Testis (tissue), 3 donors: ENCODE data around the gene KLRC4. TPM values are rescaled to one million over a fixed set of nuclear protein-coding genes. Genes with fewer than 3 reads are reported as not detected.
"Not testable (repeated sequence)": the region's sequence is repeated elsewhere in the genome, so short reads cannot be mapped to it uniquely, and the experiment has no call there.

ENCODE experiments used
- DNase-seq: peaks from one replicate; pipeline ENCODE4 v3.0.0-alpha.2; 2019
- H3K27ac ChIP-seq, 2 donors: fragments of 200-600 bp; sonication (generic); one replicate each; pipeline ENCODE4 v1.5.1; 2019
- H3K27me3 ChIP-seq: fragments of 200-600 bp; sonication (generic); one replicate; pipeline ENCODE4 v1.5.1; 2019
- H3K36me3 ChIP-seq: fragments of 200-600 bp; sonication (generic); one replicate; pipeline ENCODE4 v1.5.1; 2017; ENCODE audit warnings: low read depth; ENCODE audit errors: missing control alignments
- H3K4me1 ChIP-seq: fragments of 200-600 bp; sonication (generic); one replicate; pipeline ENCODE4 v1.5.1; 2019
- H3K4me3 ChIP-seq, 2 donors: fragments of 200-600 bp; sonication (generic); one replicate each; pipeline ENCODE4 v1.5.1; 2017 to 2019
- H3K9me3 ChIP-seq: fragments of 200-600 bp; sonication (generic); one replicate; pipeline ENCODE4 v1.5.1; 2017
- CTCF ChIP-seq, 3 experiments: fragments of 450-650 bp in 2 of 3; fragments of 200-600 bp in 1 of 3; sonication (generic) in 1 of 3; IDR thresholded peaks; one replicate each; pipeline ENCODE4 v1.5.1; 2016 to 2019; ENCODE audit warnings: antibody characterized with exemption in 3 of 3, mild to moderate bottlenecking in 2 of 3, moderate library complexity in 1 of 3
- POLR2A ChIP-seq: fragments of 450-650 bp; IDR thresholded peaks from one replicate; pipeline ENCODE4 v1.6.1; 2017; ENCODE audit warnings: antibody characterized with exemption, mild to moderate bottlenecking, moderate library complexity
- WGBS, 2 donors: methylation state at CpG; one replicate each; pipeline ENCODE4 v1.1.5; 2018; 5-methylcytosine and 5-hydroxymethylcytosine counted together
- intact Hi-C: fragments of 100-400 bp; cut with DNase I; formaldehyde crosslinking; loops from one replicate; pipeline ENCODE4 v1.15.1; 2023; ENCODE audit warnings: low total_unique reads
- polyA plus RNA-seq: library from polyadenylated mRNA; stranded (reverse); fragments of 350-450 nt; fragmentation: Illumina TruSeq; extraction: RNeasy Lipid Tissue Mini Kit (QIAGEN cat#74804); gene quantifications from one replicate; pipeline ENCODE4 v1.2.3, GENCODE V29; 2014; ENCODE audit warnings: low read depth, low replicate concordance; ENCODE audit not compliant: insufficient read depth
- total RNA-seq, 2 donors: library from RNA; depleted of rRNA; stranded (reverse); fragments of >200 nt; gene quantifications; one replicate each; pipeline ENCODE4 v1.2.3, GENCODE V29; 2016

KLRC4 gene
- total and polyA plus RNA-seq, 3 donors from 2014 or later: not detected

- intact Hi-C loops: no loop called here
- no peak overlapping the region for H3K4me3 ChIP-seq
- 86 to 93% methylated on average over 3 of the region's 3 CpGs for WGBS, 2 donors
- no peaks in the 10 kb centered on the region for H3K27me3 ChIP-seq
- H3K27ac ChIP-seq: no peak overlapping the region
- H3K4me1 ChIP-seq: no peaks in the 10 kb centered on the region
- no peaks in the 10 kb centered on the region for H3K36me3 ChIP-seq
- no peaks in the 10 kb centered on the region for H3K9me3 ChIP-seq
- TF ChIP-seq CTCF (IDR thresholded peaks at IDR 0.05): no peak
- TF ChIP-seq POLR2A: no peak
- DNase-seq: no peak
Observed at GRCh38 chr12:10374624-10375018, 34.9 kb downstream of the KLRC4 start.

- Histone ChIP-seq H3K4me1 (no peaks in the 10 kb centered on the region), H3K4me3 (no peak overlapping the region), H3K9me3 (no peaks in the 10 kb centered on the region), H3K36me3 (no peaks in the 10 kb centered on the region), H3K27ac (no peak overlapping the region), H3K27me3 (no peaks in the 10 kb centered on the region)
- DNase-seq: no peak
- WGBS, 2 donors: 54 to 58% methylated on average over 1 of the region's 1 CpG
- no peak for TF ChIP-seq CTCF (IDR thresholded peaks at IDR 0.05)
- no peak for TF ChIP-seq POLR2A
- intact Hi-C loops: no loop called here
Observed at GRCh38 chr12:10372559-10372958, 37.0 kb downstream of the KLRC4 start.

GRCh38 chr12:10371893-10372535 is 37.5 kb downstream of the KLRC4 start:
- H3K4me3 ChIP-seq, H3K4me1 ChIP-seq, H3K36me3 ChIP-seq, intact Hi-C loops, H3K9me3 ChIP-seq, H3K27ac ChIP-seq, DNase-seq, H3K27me3 ChIP-seq: not testable (repeated sequence)
- WGBS, 2 donors: 76 to 87% methylated on average over 6 of the region's 6 CpGs

GRCh38 chr12:10369557-10370415 is 39.8 kb downstream of the KLRC4 start:
- intact Hi-C loops: no loop called here
- 84 to 87% methylated on average over 8 of the region's 8 CpGs for WGBS, 2 donors
- Histone ChIP-seq H3K36me3 (no peaks in the 10 kb centered on the region), H3K4me3 (peak overlapping the region in 1 of 2 donors; percentile 53), H3K9me3 (no peaks in the 10 kb centered on the region), H3K27ac (peak overlapping the region; percentile 88 to 99), H3K4me1 (peaks cover 8% of the 10 kb centered on the region), H3K27me3 (no peaks in the 10 kb centered on the region)
- DNase-seq: peak; percentile 34
- no peak for TF ChIP-seq POLR2A
- no peak for TF ChIP-seq CTCF (IDR thresholded peaks at IDR 0.05)
